HCT116 (cell line): ENCODE measurements around the gene THRB. TPM values are rescaled to one million over a fixed set of nuclear protein-coding genes. Genes with fewer than 3 reads are reported as not detected.

Source experiments
- ATAC-seq: fragments of 200-7000 bp; cut with Tn5 transposase; 2 replicates; pipeline ENCODE4 v1.9.1; 2020; ENCODE audit warnings: mild to moderate bottlenecking, moderate library complexity
- BruUV-seq: library from RNA; stranded (reverse); fragments of 400-500 nt; replicated peaks from 2 replicates; lab custom pipeline; 2021; lab: Mats Ljungman, UMichigan
- CTCF ChIA-PET: fragments of 300-600 bp; sonication (Branson Sonifier 250); formaldehyde crosslinking; loops from one replicate; lab custom pipeline; 2021; ENCODE audit warnings: antibody characterized with exemption; lab: Charles Lee
- POLR2A ChIA-PET: fragments of 300-600, 350-600 bp; sonication (Branson Sonifier 250); formaldehyde crosslinking; loops from one replicate; lab custom pipeline; 2021; ENCODE audit warnings: antibody characterized with exemption; lab: Charles Lee
- RAD21 ChIA-PET, 2 experiments: fragments of 300-600 bp; sonication (Branson Sonifier 250); formaldehyde crosslinking; loops; one replicate each; lab custom pipeline; 2023; ENCODE audit warnings: low total read pairs in 2 of 2; ENCODE audit not compliant: uncharacterized antibody in 2 of 2, unreplicated experiment in 2 of 2, low non-redundant PET in 1 of 2; lab: Charles Lee
- DNase-seq: peaks from one replicate; pipeline ENCODE4 v3.0.0-alpha.2; 2010; ENCODE audit warnings: low read depth, low spot score
- H2AFZ ChIP-seq: fragments of 200-600 bp; shearing (Covaris generic), sonication (generic); 2 replicates; pipeline ENCODE4 v1.6.1; 2017; ENCODE audit warnings: low read depth, mixed run types, mixed read lengths, antibody characterized with exemption, low read length; ENCODE audit not compliant: poor library complexity, severe bottlenecking
- H3K27ac ChIP-seq: 2 replicates; pipeline ENCODE4 v1.5.1; 2012; ENCODE audit warnings: low read depth, low read length
- H3K27me3 ChIP-seq: fragments of 200-600 bp; sonication (generic); 2 replicates; pipeline ENCODE4 v1.6.1; 2016; ENCODE audit warnings: mixed run types, low read length, mixed read lengths; ENCODE audit not compliant: insufficient read depth
- H3K36me3 ChIP-seq, 2 experiments: fragments of 200-500 bp in 1 of 2; fragments of 200-600 bp in 1 of 2; sonication (Bioruptor generic) in 1 of 2; sonication (generic) in 1 of 2; 2 replicates each; pipeline versions ENCODE4 v1.5.1 to v1.6.1; 2014 to 2016; ENCODE audit warnings: low read length in 2 of 2, inconsistent platforms in 1 of 2, mixed read lengths in 1 of 2, mixed run types in 1 of 2; ENCODE audit not compliant: insufficient read depth in 2 of 2, control insufficient read depth in 1 of 2
- H3K4me1 ChIP-seq, 2 experiments: fragments of 200-600 bp in 1 of 2; sonication (generic) in 1 of 2; 2 replicates each; pipeline versions ENCODE4 v1.5.1 to v1.6.1; 2012 to 2017; ENCODE audit warnings: low read length in 2 of 2, inconsistent platforms in 1 of 2, mild to moderate bottlenecking in 1 of 2, mixed read lengths in 1 of 2, mixed run types in 1 of 2, moderate library complexity in 1 of 2; ENCODE audit not compliant: insufficient read depth in 2 of 2, control insufficient read depth in 1 of 2
- H3K4me2 ChIP-seq: fragments of 200-600 bp; sonication (generic); 2 replicates; pipeline ENCODE4 v1.6.1; 2017; ENCODE audit warnings: mixed run types, low read length, mixed read lengths
- H3K4me3 ChIP-seq, 2 experiments: fragments of 200-600 bp in 1 of 2; sonication (generic) in 1 of 2; replicated peaks in 1 of 2; 2 replicates each; pipeline ENCODE4 v1.5.1; 2011 to 2016; ENCODE audit warnings: low read length in 2 of 2, control low read depth in 1 of 2, low read depth in 1 of 2, mild to moderate bottlenecking in 1 of 2, mixed read lengths in 1 of 2, mixed run types in 1 of 2
- H3K79me2 ChIP-seq: fragments of 200-600 bp; sonication (generic); 2 replicates; pipeline ENCODE4 v1.6.1; 2017; ENCODE audit warnings: mild to moderate bottlenecking, mixed run types, low read length, moderate library complexity, mixed read lengths; ENCODE audit not compliant: insufficient read depth
- H3K9ac ChIP-seq: fragments of 200-600 bp; sonication (generic); 2 replicates; pipeline ENCODE4 v1.6.1; 2016; ENCODE audit warnings: low read length, mixed read lengths
- H3K9me2 ChIP-seq: fragments of 200-600 bp; sonication (generic), shearing (Covaris generic); 2 replicates; pipeline ENCODE4 v1.6.1; 2017; ENCODE audit warnings: mixed run types, mild to moderate bottlenecking, moderate library complexity; ENCODE audit not compliant: insufficient read depth
- H3K9me3 ChIP-seq, 2 experiments: fragments of 200-500 bp in 1 of 2; fragments of 200-600 bp in 1 of 2; sonication (Bioruptor generic) in 1 of 2; sonication (generic) in 1 of 2; 2 replicates each; pipeline ENCODE4 v1.6.1; 2014 to 2017; ENCODE audit warnings: low read length in 2 of 2, mixed read lengths in 2 of 2, inconsistent platforms in 1 of 2, low read depth in 1 of 2, mild to moderate bottlenecking in 1 of 2, mixed run types in 1 of 2, moderate library complexity in 1 of 2; ENCODE audit not compliant: control insufficient read depth in 1 of 2, insufficient read depth in 1 of 2
- H4K20me1 ChIP-seq: fragments of 200-600 bp; sonication (generic), shearing (Covaris generic); 2 replicates; pipeline ENCODE4 v1.6.1; 2017; ENCODE audit warnings: mixed run types, mild to moderate bottlenecking, moderate library complexity; ENCODE audit not compliant: insufficient read depth
- ELF1 ChIP-seq: IDR thresholded peaks from 2 replicates; pipeline ENCODE4 v1.6.1; 2012; ENCODE audit warnings: low read depth, borderline replicate concordance
- EZH2 ChIP-seq: fragments of 200-600 bp; sonication (generic); IDR thresholded peaks from 2 replicates; pipeline ENCODE4 v1.6.1; 2017; ENCODE audit warnings: antibody characterized with exemption, mixed run types
- EZH2phosphoT487 ChIP-seq: fragments of 200-600 bp; IDR thresholded peaks from 2 replicates; pipeline ENCODE4 v1.6.1; 2018; ENCODE audit warnings: antibody characterized with exemption, borderline replicate concordance
- FOSL1 ChIP-seq: IDR thresholded peaks from 2 replicates; pipeline ENCODE4 v1.6.1; 2012; ENCODE audit warnings: low read depth
- JUND ChIP-seq: IDR thresholded peaks from 2 replicates; pipeline ENCODE4 v1.6.1; 2012
- MAX ChIP-seq: IDR thresholded peaks from 2 replicates; pipeline ENCODE4 v1.6.1; 2012
- POLR2A ChIP-seq: IDR thresholded peaks from 2 replicates; pipeline ENCODE4 v1.7.0; 2011; ENCODE audit warnings: borderline replicate concordance; ENCODE audit not compliant: insufficient read depth, insufficient read length; ENCODE audit errors: extremely low read depth
- POLR2AphosphoS5 ChIP-seq: IDR thresholded peaks from 2 replicates; pipeline ENCODE4 v1.6.1; 2011; ENCODE audit warnings: mild to moderate bottlenecking, low read depth, low read length, moderate library complexity
- RAD21 ChIP-seq: IDR thresholded peaks from 2 replicates; pipeline ENCODE4 v1.6.1; 2012; ENCODE audit warnings: low read depth, mild to moderate bottlenecking
- SIN3A ChIP-seq: IDR thresholded peaks from 2 replicates; pipeline ENCODE4 v1.6.1; 2012; ENCODE audit warnings: low read depth
- SP1 ChIP-seq: IDR thresholded peaks from 2 replicates; pipeline ENCODE4 v1.6.1; 2012; ENCODE audit warnings: low read depth
- SRF ChIP-seq: IDR thresholded peaks from 2 replicates; pipeline ENCODE4 v1.6.1; 2012; ENCODE audit warnings: low read depth
- TCF7L2 ChIP-seq: IDR thresholded peaks from 2 replicates; pipeline ENCODE4 v1.7.0; 2011; ENCODE audit warnings: borderline replicate concordance, inconsistent platforms; ENCODE audit not compliant: insufficient read depth, insufficient read length; ENCODE audit errors: extremely low read depth
- ZBTB33 ChIP-seq: IDR thresholded peaks from 2 replicates; pipeline ENCODE4 v1.6.1; 2011; ENCODE audit warnings: mild to moderate bottlenecking, low read length, moderate library complexity; ENCODE audit not compliant: insufficient replicate concordance; ENCODE audit errors: extremely low read depth
- ZNF274 ChIP-seq: fragments of 200-500 bp; sonication (Bioruptor generic); IDR thresholded peaks from 2 replicates; pipeline ENCODE4 v1.6.1; 2014; ENCODE audit warnings: mild to moderate bottlenecking, low read depth, low read length, inconsistent platforms
- intact Hi-C: fragments of 100-400 bp; cut with micrococcal nuclease; formaldehyde crosslinking; loops from 2 replicates; pipeline ENCODE4 v1.10.0; 2022
- total RNA-seq: library from RNA; stranded (reverse); gene quantifications from one replicate; pipeline ENCODE4 v1.2.1, GENCODE V29; 2021; ENCODE audit not compliant: unreplicated experiment
- TF ChIP-seq, protein P1 (sequence below), 3 experiments: fragments of 200-600 bp in 1 of 3; sonication (generic) in 1 of 3; IDR thresholded peaks in 2 of 3; conservative IDR thresholded peaks in 1 of 3; 2 replicates each; pipeline ENCODE4 v1.5.1; 2012 to 2017; ENCODE audit warnings: low read depth in 2 of 3, low read length in 2 of 3, antibody characterized with exemption in 1 of 3, borderline replicate concordance in 1 of 3, control low read depth in 1 of 3, mild to moderate bottlenecking in 1 of 3, mixed read lengths in 1 of 3, mixed run types in 1 of 3, moderate library complexity in 1 of 3; ENCODE audit not compliant: insufficient read depth in 1 of 3
- TF ChIP-seq, protein P2 (sequence below): IDR thresholded peaks from 2 replicates; pipeline ENCODE4 v1.6.1; 2012

THRB gene
- total RNA-seq, 1 experiment from 2014 or later: 2.5 TPM

DNA sequence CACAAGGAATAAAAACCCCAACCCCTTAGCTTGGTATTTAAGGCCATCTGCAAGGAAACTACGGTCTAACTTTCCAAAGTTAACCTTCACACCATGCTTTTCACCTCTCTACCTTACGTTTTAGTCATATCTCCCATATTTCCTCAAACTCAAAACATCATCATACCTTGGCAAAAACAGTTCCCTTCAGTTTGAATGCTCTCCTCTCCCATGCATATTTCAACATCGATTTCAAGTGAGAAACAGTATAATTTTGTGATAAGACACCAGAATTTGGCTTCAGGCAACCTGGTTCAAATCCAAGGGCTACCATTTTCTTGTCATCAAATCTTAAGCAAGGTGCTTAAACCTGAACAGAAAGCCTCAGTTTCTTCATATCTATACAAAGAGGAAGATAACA, 108.2 kb downstream of the THRB start:
- BruUV-seq: no TSS peak
- Histone ChIP-seq H3K9me3 (no peaks in the 10 kb centered on the region), H4K20me1 (no peaks in the 10 kb centered on the region), H3K4me2 (no peak overlapping the region), H3K9me2 (no peaks in the 10 kb centered on the region), H3K9ac (no peak overlapping the region), H3K27ac (no peak overlapping the region), H3K4me3 (no peak overlapping the region), H3K27me3 (no peaks in the 10 kb centered on the region), H3K36me3 (no peaks in the 10 kb centered on the region), H3K4me1 (0 out of 4 replicates have a peak, but pooled peaks cover 0 to 6% of the 10 kb centered on the region in 2 experiments), H3K79me2 (no peaks in the 10 kb centered on the region), H2AFZ (no peak overlapping the region)
- ChIA-PET RAD21 (no interaction called here), POLR2A (no interaction called here), CTCF (no interaction called here)
- no peak for TF ChIP-seq SRF
- TF ChIP-seq SIN3A: no peak
- no peak for TF ChIP-seq SP1
- no peak for TF ChIP-seq ZNF274
- no peak for TF ChIP-seq MAX
- no peak for TF ChIP-seq FOSL1
- TF ChIP-seq, protein P1, sequence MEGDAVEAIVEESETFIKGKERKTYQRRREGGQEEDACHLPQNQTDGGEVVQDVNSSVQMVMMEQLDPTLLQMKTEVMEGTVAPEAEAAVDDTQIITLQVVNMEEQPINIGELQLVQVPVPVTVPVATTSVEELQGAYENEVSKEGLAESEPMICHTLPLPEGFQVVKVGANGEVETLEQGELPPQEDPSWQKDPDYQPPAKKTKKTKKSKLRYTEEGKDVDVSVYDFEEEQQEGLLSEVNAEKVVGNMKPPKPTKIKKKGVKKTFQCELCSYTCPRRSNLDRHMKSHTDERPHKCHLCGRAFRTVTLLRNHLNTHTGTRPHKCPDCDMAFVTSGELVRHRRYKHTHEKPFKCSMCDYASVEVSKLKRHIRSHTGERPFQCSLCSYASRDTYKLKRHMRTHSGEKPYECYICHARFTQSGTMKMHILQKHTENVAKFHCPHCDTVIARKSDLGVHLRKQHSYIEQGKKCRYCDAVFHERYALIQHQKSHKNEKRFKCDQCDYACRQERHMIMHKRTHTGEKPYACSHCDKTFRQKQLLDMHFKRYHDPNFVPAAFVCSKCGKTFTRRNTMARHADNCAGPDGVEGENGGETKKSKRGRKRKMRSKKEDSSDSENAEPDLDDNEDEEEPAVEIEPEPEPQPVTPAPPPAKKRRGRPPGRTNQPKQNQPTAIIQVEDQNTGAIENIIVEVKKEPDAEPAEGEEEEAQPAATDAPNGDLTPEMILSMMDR (IDR thresholded peaks at IDR 0.05 in 2 of 3, conservative IDR thresholded peaks at IDR 0.05 in 1 of 3; ENCODE audit: borderline replicate concordance in 1 of 3, insufficient read depth in 1 of 3, low read depth in 2 of 3, low read length in 2 of 3): no peak
- TF ChIP-seq POLR2AphosphoS5: no peak
- TF ChIP-seq ELF1: no peak
- no peak for TF ChIP-seq EZH2
- no peak for TF ChIP-seq EZH2phosphoT487
- no peak for TF ChIP-seq JUND
- TF ChIP-seq, protein P2, sequence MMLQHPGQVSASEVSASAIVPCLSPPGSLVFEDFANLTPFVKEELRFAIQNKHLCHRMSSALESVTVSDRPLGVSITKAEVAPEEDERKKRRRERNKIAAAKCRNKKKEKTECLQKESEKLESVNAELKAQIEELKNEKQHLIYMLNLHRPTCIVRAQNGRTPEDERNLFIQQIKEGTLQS: no peak
- no peak for TF ChIP-seq RAD21
- TF ChIP-seq TCF7L2: no peak
- no peak for TF ChIP-seq POLR2A
- no peak for TF ChIP-seq ZBTB33
- ATAC-seq: no peak
- DNase-seq: no peak
- intact Hi-C loops: no loop called here
